ENCODE measurements around the gene HEPN1.

HEPN1 gene

GRCh38 chr11:124878759-124879492, 40.1 kb upstream of the HEPN1 start:
- peaks cover 5% of the 10 kb centered on the region for H3K27me3 Mint-ChIP-seq
- no peak overlapping the region for H3K27ac Mint-ChIP-seq
- H3K4me3 Mint-ChIP-seq = no peak overlapping the region

GRCh38 chr11:124879493-124880289, 39.4 kb upstream of the HEPN1 start:
- H3K4me3 Mint-ChIP-seq = no peak overlapping the region
- H3K4me1 Mint-ChIP-seq (ENCODE audit: low read depth) = peaks cover 11% of the 10 kb centered on the region
- no peak overlapping the region for H3K27ac Mint-ChIP-seq
- no peaks in the 10 kb centered on the region for H3K9me3 Mint-ChIP-seq (ENCODE audit: low read depth)
- H3K27me3 Mint-ChIP-seq = peaks cover 3% of the 10 kb centered on the region
- no peaks in the 10 kb centered on the region for H3K36me3 Mint-ChIP-seq

More at GRCh38 chr11:124878759-124879492, 40.1 kb upstream of the HEPN1 start:
- H3K9me3 Mint-ChIP-seq (ENCODE audit: low read depth) = no peaks in the 10 kb centered on the region
- H3K36me3 Mint-ChIP-seq = no peaks in the 10 kb centered on the region
- H3K4me1 Mint-ChIP-seq (ENCODE audit: low read depth) = peaks cover 11% of the 10 kb centered on the region

DNA sequence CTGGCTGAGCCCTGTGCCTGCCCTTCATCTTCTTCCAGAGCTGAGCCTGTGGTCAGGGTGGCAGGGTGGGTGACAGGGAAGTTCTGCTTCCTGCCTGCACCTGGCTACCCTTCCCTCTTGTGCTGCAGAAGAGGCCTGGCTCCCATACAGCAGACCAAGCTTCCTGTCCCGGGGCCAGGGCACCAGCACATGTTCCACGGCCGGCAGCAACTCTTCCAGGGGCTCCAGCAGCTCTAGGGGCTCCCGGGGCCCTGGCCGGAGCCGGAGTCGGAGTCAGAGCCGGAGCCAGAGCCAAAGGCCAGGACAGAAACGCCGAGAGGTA, 38.8 kb upstream of the HEPN1 start:
- H3K4me1 Mint-ChIP-seq (ENCODE audit: low read depth) = peaks cover 11% of the 10 kb centered on the region
- no peak overlapping the region for H3K27ac Mint-ChIP-seq
- no peaks in the 10 kb centered on the region for H3K36me3 Mint-ChIP-seq
- H3K9me3 Mint-ChIP-seq (ENCODE audit: low read depth) = no peaks in the 10 kb centered on the region
- H3K4me3 Mint-ChIP-seq = no peak overlapping the region
- H3K27me3 Mint-ChIP-seq = peaks cover 3% of the 10 kb centered on the region

DNA sequence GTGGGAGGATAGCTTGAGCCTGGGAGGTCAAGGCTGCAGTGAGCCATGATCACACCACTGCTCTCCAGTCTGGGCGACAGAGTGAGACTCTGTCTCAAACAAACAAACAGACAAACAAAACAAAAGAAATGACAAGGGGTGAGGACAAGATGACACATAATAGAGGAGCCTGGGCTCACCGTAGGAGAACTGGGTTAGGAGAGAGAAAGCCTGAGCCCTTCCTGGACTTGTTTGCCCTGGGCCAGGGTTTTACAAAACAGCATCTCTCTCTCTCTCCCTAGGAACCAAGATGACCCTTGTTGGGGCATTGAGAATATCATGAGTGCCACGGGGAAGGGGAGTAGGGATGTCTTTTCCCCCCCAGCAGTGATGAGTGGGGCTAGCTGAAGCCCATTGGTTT, 38.1 kb upstream of the HEPN1 start:
- Mint-ChIP-seq H3K4me1 (ENCODE audit: low read depth) (peaks cover 7% of the 10 kb centered on the region), H3K27ac (no peak overlapping the region), H3K4me3 (no peak overlapping the region), H3K9me3 (ENCODE audit: low read depth) (no peaks in the 10 kb centered on the region), H3K27me3 (no peaks in the 10 kb centered on the region), H3K36me3 (no peaks in the 10 kb centered on the region)

GRCh38 chr11:124882339-124883071, 36.5 kb upstream of the HEPN1 start:
- Mint-ChIP-seq H3K4me1 (ENCODE audit: low read depth) (peaks cover 4% of the 10 kb centered on the region), H3K36me3 (no peaks in the 10 kb centered on the region), H3K4me3 (no peak overlapping the region), H3K27ac (no peak overlapping the region), H3K9me3 (ENCODE audit: low read depth) (no peaks in the 10 kb centered on the region), H3K27me3 (peaks cover 3% of the 10 kb centered on the region)

DNA sequence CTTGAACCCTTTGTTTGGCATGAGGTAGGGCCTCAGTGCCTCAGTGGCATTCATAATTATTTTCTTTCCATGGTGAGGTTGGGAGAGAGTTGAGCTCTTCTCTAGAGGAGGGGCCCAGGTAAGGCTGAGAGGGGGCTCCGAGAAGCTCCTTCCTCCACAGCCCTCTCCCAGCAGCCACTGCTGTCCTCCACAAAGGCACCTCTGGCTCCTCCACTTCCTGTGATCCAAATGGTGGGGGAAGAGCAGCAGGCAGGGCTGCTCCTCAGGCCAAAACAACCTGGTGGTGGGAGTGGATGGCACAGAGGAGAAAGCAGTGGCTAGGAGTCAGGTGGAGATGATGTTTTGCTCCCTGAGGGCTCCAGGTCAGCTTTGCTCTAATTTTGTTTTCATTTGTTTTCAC, 34.7 kb upstream of the HEPN1 start:
- H3K36me3 Mint-ChIP-seq = no peaks in the 10 kb centered on the region
- no peak overlapping the region for H3K27ac Mint-ChIP-seq
- H3K27me3 Mint-ChIP-seq = peaks cover 5% of the 10 kb centered on the region
- H3K4me1 Mint-ChIP-seq (ENCODE audit: low read depth) = no peaks in the 10 kb centered on the region
- no peak overlapping the region for H3K4me3 Mint-ChIP-seq
- H3K9me3 Mint-ChIP-seq (ENCODE audit: low read depth) = no peaks in the 10 kb centered on the region

GRCh38 chr11:124884869-124885479, 34.1 kb upstream of the HEPN1 start:
- H3K27me3 Mint-ChIP-seq = peaks cover 5% of the 10 kb centered on the region
- no peaks in the 10 kb centered on the region for H3K4me1 Mint-ChIP-seq (ENCODE audit: low read depth)
- no peak overlapping the region for H3K4me3 Mint-ChIP-seq
- no peaks in the 10 kb centered on the region for H3K36me3 Mint-ChIP-seq
- no peaks in the 10 kb centered on the region for H3K9me3 Mint-ChIP-seq (ENCODE audit: low read depth)
- H3K27ac Mint-ChIP-seq = no peak overlapping the region

GRCh38 chr11:124886476-124886875, 32.6 kb upstream of the HEPN1 start:
- no peak overlapping the region for H3K4me3 Mint-ChIP-seq
- no peaks in the 10 kb centered on the region for H3K36me3 Mint-ChIP-seq
- no peak overlapping the region for H3K27ac Mint-ChIP-seq
- H3K9me3 Mint-ChIP-seq (ENCODE audit: low read depth) = no peaks in the 10 kb centered on the region
- no peaks in the 10 kb centered on the region for H3K4me1 Mint-ChIP-seq (ENCODE audit: low read depth)
- peaks cover 5% of the 10 kb centered on the region for H3K27me3 Mint-ChIP-seq

- Mint-ChIP-seq H3K9me3 (ENCODE audit: low read depth) (no peaks in the 10 kb centered on the region), H3K27ac (no peak overlapping the region), H3K4me1 (ENCODE audit: low read depth) (no peaks in the 10 kb centered on the region), H3K4me3 (no peak overlapping the region), H3K27me3 (peaks cover 5% of the 10 kb centered on the region), H3K36me3 (no peaks in the 10 kb centered on the region)
Measured at GRCh38 chr11:124886978-124887666, 31.9 kb upstream of the HEPN1 start.

GRCh38 chr11:124887667-124888013, 31.4 kb upstream of the HEPN1 start:
- Mint-ChIP-seq H3K27me3 (peaks cover 5% of the 10 kb centered on the region), H3K4me3 (no peak overlapping the region), H3K27ac (no peak overlapping the region), H3K4me1 (ENCODE audit: low read depth) (no peaks in the 10 kb centered on the region), H3K9me3 (ENCODE audit: low read depth) (no peaks in the 10 kb centered on the region), H3K36me3 (no peaks in the 10 kb centered on the region)

DNA sequence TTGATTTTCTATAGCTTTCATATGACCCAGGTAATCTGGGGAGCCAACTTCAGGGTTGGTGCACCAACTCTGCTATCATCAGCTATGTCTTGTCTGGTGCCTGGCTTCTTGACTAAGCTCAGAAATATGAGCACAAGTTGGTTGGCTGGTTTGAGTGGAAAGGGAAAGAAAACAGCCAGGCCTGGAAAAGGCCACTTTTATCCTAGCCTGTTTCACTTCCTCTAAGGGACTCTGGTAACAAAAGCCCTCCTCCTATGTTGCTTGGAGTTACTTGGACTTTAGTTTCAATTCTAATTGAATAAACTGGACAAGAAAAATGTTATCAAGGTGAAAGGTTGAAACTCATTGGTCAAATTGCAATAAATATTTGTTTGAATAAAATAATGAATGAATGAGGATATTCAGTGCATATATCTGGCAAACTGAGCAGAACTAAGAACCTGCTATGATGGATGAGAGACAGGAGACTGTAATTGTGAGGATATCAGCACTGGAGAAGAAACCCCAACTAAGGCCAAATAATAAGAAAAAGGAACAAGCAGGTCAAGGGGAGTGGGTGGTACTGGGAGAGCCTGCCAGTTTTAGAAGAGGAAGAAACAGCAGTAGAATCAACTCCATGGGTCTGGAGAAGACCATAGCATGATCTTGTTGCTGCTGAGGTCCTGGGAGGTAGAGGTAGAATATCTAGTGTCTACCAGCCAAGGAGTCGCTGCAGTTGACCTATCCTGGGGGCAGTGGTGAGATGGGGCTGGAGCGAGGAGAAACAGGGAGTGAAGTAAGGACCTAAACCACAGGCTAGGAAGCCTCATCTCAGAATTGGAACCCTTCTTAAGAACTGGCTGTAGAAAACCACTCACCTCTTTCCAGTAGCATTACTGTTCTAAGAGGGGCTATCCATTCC, 29.6 kb upstream of the HEPN1 start:
- Mint-ChIP-seq H3K27me3 (peaks cover 5% of the 10 kb centered on the region), H3K36me3 (no peaks in the 10 kb centered on the region), H3K4me1 (ENCODE audit: low read depth) (peaks cover 4% of the 10 kb centered on the region), H3K9me3 (ENCODE audit: low read depth) (no peaks in the 10 kb centered on the region), H3K4me3 (no peak overlapping the region), H3K27ac (no peak overlapping the region)

DNA sequence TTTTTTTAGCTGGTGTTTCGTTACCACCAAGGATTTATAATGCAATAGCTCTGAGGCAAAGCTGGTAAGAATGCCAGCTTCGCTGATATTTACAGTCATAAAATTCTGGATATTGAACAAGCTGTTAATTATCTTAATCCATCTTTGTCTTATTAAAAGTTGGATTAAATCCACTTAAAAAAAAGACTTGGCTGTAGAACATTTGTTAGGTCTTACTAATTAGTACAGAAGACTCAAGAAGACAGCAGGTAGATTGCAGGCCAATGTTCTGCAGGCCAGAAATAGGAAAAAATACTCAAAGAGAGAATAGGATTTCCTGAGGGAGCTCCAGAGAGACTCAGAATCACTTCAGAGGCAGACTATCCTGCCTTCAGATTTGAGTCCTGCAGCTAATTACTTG, 28.9 kb upstream of the HEPN1 start:
- H3K36me3 Mint-ChIP-seq = no peaks in the 10 kb centered on the region
- H3K4me1 Mint-ChIP-seq (ENCODE audit: low read depth) = peaks cover 4% of the 10 kb centered on the region
- H3K9me3 Mint-ChIP-seq (ENCODE audit: low read depth) = no peaks in the 10 kb centered on the region

DNA sequence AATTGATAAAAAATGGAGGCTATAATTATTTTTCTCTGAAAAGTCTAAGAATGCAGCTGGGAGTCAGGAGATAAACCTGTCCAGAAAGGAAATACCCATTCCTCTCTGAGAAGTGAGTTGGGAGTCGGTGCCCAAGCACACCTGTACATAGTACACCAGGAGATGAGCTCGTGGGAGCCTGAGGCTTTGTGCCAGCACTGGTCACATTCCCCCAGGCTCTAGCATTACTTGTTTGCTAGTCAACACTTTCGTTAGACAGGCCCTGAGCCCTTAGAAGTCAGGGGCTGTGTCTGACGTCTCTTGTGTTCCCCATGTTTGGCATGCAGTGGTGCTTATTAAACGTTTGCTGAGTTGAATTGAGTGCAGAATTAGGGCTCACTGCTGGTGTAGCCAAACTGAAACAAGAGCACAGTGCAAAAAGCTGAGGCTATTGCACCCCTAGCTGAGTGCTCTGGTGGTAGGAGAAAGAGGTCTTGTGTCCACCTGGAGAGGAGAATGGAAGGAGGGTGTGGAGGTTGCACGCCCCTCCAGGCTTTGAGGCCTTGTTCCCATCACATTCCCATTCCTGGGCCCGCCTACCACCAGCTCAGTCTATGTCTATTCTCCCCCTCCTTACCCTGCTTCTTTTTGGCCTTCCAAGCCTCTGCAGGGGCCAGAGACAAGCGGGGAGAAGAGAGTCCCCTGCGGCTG, 28.2 kb upstream of the HEPN1 start:
- Mint-ChIP-seq H3K9me3 (ENCODE audit: low read depth) (no peaks in the 10 kb centered on the region), H3K27ac (no peak overlapping the region), H3K4me3 (no peak overlapping the region), H3K4me1 (ENCODE audit: low read depth) (peaks cover 4% of the 10 kb centered on the region), H3K36me3 (no peaks in the 10 kb centered on the region), H3K27me3 (peaks cover 5% of the 10 kb centered on the region)

More for the DNA sequence above, 28.9 kb upstream of the HEPN1 start:
- no peak overlapping the region for H3K4me3 Mint-ChIP-seq
- H3K27me3 Mint-ChIP-seq = peaks cover 5% of the 10 kb centered on the region
- no peak overlapping the region for H3K27ac Mint-ChIP-seq
